ENCODE data around the gene CHODL.

CHODL gene

DNA sequence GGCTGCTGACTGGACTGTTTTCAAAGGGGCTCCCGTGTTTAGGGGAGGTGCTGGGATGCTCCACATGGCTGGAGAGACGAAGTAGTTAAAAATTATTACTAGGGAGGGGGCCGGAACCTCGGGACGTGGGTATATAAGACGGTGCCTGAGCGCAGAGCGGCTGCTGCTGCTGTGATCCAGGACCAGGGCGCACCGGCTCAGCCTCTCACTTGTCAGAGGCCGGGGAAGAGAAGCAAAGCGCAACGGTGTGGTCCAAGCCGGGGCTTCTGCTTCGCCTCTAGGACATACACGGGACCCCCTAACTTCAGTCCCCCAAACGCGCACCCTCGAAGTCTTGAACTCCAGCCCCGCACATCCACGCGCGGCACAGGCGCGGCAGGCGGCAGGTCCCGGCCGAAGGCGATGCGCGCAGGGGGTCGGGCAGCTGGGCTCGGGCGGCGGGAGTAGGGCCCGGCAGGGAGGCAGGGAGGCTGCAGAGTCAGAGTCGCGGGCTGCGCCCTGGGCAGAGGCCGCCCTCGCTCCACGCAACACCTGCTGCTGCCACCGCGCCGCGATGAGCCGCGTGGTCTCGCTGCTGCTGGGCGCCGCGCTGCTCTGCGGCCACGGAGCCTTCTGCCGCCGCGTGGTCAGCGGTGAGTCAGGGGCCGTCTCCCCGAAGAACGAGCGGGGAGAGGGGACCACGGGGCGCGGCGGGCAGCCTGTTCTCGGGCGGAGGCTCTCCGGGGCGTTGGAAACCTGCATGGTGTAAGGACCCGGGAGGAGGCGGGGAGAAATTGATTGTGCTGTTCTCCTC is at the start of gene CHODL:
TSS of gene CHODL (plus strand) at position 163 of the 793 bp plus-strand sequence. CDS start at position 554, 391 bp downstream.
- no peak for DNase-seq

GRCh38 chr21:18204931-18205330 is 39.7 kb upstream of the CHODL start:
- DNase-seq, result no peak

- DNase-seq, result no peak
Observed at GRCh38 chr21:18218331-18218730, 26.3 kb upstream of the CHODL start.

DNA sequence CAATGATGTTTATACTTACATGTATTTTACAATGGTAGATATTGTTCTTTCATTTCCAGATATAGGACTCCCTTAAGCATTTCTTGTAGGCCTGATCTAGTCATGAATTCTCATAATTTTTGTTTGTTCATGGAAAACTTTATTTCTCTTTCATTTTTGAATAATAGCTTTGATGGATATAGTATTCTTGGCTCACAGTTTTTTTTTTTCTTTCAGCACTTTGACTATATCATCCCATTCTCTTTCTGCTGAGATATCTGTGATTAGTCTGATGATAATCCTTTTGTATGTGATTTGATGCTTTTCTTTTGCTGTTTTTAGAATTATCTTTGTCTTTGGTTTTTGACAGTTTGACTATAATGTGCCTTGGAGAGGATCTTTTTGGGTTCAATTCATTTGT is 24.1 kb upstream of the CHODL start:
- no peak for DNase-seq

DNA sequence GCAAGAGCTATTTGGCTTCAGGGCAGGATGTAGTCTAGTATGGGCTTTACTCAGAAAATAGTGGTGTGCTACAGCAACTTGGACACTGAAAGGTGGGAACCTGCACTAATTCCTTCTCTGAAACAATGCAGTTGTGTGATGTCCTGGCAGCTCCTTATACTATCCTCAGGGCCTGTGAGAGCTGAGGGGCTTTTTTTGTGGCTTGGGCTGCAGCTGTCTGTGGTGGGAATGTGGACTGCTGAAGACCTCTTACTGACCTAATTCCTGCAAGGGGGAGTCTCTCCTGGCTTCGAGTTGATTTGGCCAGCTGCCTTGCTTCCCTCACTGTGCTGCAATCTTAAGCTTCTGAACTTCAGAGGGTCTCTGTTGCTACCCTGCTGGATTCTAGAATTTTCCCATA is 22.3 kb upstream of the CHODL start:
- DNase-seq, result no peak

- DNase-seq, result no peak
Observed at GRCh38 chr21:18228060-18228739, 16.4 kb upstream of the CHODL start.

- DNase-seq, result no peak
Observed at GRCh38 chr21:18235545-18235944, 9.1 kb upstream of the CHODL start.

- no peak for DNase-seq
Observed at GRCh38 chr21:18245464-18245967, 883 bp downstream of the CHODL start.

- no peak for DNase-seq
Observed at GRCh38 chr21:18248171-18248570, 3.5 kb downstream of the CHODL start.

DNA sequence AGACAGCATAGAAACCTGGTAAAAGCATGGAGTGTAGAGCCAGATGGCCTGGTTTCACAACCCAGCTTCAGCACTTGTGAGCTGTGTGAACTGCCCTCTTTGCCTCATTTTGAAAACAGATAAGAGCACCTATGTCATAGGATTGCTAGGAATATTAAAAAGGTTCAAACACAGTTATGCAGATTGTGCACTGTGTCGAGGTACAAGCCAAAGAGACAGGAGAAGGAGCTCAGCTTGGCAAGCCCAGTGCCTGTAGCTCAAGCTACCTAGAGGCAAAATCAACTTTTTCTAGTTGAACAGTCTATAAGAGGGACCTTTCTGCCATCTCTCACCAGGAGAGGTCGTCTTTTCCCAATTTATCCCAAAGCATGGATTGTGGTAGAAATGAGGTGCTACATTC is 5.0 kb downstream of the CHODL start:
- DNase-seq, result no peak

- no peak for DNase-seq
Observed at GRCh38 chr21:18251065-18251464, 6.4 kb downstream of the CHODL start.

DNA sequence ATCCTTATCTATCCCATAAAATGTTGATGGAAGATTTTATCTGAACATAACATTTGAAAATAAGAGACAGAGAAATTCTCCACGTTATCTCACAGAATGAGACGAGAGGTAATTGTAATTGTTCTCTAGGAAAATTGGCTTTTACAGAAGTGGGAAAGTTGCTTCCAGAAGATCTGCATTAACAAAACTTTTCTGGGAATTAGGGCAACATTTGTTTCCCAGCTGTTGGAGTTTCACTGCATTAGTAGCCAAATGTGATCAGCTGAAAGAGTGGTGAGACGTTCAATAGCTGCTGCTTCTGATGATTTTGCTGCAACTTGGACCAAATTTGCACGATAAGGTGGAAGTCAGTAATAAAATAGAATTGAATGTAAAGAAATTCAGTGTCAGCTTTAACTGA is 7.6 kb downstream of the CHODL start:
- DNase-seq, result no peak

- no peak for DNase-seq
Observed at GRCh38 chr21:18252680-18253079, 8.0 kb downstream of the CHODL start.

GRCh38 chr21:18253221-18253620 is 8.6 kb downstream of the CHODL start:
- DNase-seq, result no peak

DNA sequence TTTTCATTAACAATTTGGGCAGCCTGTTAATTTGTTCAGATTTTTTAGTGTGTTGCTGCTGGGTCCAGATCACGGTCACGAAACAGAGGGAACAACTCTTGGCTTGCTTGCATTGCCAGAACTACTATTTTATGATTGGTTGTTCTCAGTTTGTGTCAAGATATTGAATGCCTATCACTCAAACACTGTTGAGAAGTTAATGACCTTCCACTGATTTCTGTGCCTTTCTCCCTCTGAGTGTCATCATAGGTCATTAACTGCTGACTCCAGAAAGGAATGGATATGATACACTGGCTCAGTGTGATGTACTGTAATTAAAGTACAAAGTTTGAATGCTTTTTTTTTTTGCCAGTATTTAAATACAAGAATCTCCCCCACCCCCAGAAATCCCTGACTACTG is 9.2 kb downstream of the CHODL start:
- no peak for DNase-seq

GRCh38 chr21:18265944-18266343 is 21.3 kb downstream of the CHODL start:
- no peak for DNase-seq

DNA sequence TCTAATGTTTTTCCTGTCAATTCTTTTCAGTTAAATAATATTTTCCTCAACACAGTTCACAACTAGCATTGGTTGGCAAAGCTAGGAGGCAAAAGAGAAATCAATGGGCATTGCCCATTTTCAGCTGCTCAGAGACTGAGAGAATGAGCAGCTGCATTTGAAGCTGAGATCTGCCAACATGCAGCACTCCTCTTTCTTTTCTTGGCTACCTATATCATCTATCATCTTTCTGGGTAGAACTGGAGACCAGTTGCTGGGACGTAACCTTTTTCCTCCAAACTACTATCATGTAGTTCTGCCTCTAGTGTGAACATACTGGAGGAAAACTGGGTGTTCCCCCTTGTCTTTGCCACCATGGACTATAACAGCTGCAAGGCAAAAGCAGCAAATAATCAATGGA is 22.9 kb downstream of the CHODL start:
- DNase-seq, result no peak

DNA sequence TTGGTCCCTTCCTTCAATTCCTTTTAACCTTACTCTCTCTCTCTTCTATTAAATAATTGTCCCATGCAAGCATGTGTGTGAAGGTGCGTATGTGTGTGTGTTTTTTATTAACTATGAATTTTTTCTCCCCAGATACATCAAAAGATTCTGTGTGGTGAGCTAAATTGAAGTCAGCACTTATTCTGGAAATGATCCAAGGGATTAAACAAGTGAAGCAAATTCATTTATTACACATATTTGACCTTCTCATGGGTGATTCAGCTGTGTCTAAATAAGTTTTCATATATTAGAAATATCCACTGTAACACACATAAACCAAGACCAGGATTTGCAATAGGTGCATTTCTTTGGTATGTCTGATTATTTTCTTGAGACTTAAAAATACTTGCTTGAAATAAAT is 24.3 kb downstream of the CHODL start:
- no peak for DNase-seq

DNA sequence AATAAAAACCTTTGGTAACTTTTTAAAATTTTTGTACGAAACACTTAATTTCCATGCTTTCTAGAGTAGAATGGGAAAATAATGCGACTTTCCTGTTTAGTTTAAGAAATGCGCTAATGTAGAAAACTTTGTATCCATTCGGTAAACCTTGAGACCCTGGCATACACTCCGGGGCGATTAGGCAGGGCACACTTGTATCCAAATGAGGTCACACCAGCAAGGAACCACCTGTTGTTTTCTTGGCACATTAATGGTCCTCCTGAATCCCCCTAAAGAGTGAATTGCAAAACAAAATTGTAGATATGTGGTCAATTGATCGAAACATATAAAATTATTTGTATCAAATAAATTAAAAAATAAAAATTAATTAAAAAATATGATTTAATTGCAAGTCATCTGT is 25.2 kb downstream of the CHODL start:
- no peak for DNase-seq

- DNase-seq, result no peak
Observed at GRCh38 chr21:18273400-18273799, 28.8 kb downstream of the CHODL start.

DNA sequence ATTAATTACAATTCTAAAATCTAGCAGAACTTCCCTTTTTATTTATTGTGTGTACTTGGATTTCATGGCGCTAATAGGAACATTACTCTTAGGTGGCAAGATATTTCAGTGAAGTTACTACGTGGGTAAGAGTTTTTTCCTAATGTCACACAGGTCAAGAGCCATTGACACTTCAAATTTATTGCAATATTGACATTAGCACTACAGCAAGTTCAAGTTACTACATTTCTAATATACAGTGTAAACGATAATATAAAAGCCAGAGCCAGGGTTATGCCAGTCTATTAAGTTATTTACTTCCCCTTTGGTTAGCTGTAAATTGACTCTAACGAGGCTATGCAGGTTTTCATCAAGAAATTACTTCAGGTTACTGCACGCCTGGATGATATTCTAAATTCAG is 29.7 kb downstream of the CHODL start:
- no peak for DNase-seq

DNA sequence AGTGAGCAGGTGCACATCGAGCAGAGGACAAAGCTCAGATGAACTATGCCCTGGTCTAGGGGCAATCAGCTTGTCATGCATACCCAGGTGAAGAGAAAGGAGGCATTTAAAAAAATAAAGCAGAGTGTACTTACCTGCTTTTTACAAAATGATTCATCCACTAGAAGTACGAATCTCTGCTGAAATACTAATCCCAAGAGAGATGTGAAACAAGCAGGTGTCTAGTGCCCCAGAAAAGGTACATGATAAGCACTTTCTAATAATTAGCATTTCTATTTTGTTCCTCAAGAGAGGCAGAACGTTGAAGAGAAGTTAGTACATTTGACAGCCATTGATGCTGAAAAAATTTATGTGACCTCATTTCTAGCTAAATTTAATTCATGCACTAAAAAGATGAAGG is 31.1 kb downstream of the CHODL start:
- no peak for DNase-seq

- DNase-seq, result no peak
Observed at GRCh38 chr21:18285379-18285778, 40.7 kb downstream of the CHODL start.

GRCh38 chr21:18289876-18290275 is 45.2 kb downstream of the CHODL start:
- DNase-seq, result no peak
